Measurements from ENCODE around the gene ADAMTS14. TPM values are rescaled to one million over a fixed set of nuclear protein-coding genes. Genes with fewer than 3 reads are reported as not detected.

Gene ADAMTS14
- total and polyA plus RNA-seq, 12 donors, result under 0.01 to 1.2 (median 0.34) TPM; not detected in 3

- H3K4me1 ChIP-seq (replicated peaks in 1 of 2), result no peaks in the 10 kb centered on the region
- DNase-seq, result no peak
- intact Hi-C loops (cut with DNase I), result no loop called here
- TF ChIP-seq CTCF (IDR thresholded peaks at IDR 0.05) (no peak), POLR2A (IDR thresholded peaks at IDR 0.05) (no peak)
- no peaks in the 10 kb centered on the region for H3K9me3 ChIP-seq (replicated peaks in 1 of 3)
- 85 to 92% (median 89%) methylated on average over 5 of the region's 5 CpGs for WGBS, 4 donors
- no peaks in the 10 kb centered on the region for H3K36me3 ChIP-seq (replicated peaks in 1 of 2)
- H3K27ac ChIP-seq, result no peak overlapping the region
- H3K27me3 ChIP-seq, result no peaks in the 10 kb centered on the region
- H3K4me3 ChIP-seq, result no peak overlapping the region
These were observed 31.9 kb downstream of the ADAMTS14 start for GRCh38 chr10:70704211-70704610.

GRCh38 chr10:70705121-70705861 is 33.0 kb downstream of the ADAMTS14 start:
- H3K4me1 ChIP-seq (replicated peaks in 1 of 2), result no peaks in the 10 kb centered on the region
- DNase-seq, result no peak
- WGBS, 4 donors, result 90 to 93% (median 92%) methylated on average over 18 of the region's 18 CpGs
- no peak for TF ChIP-seq CTCF (IDR thresholded peaks at IDR 0.05)
- no peak for TF ChIP-seq POLR2A (IDR thresholded peaks at IDR 0.05)
- no peak overlapping the region for H3K27ac ChIP-seq
- intact Hi-C loops (cut with DNase I), result no loop called here
- no peaks in the 10 kb centered on the region for H3K36me3 ChIP-seq (replicated peaks in 1 of 2)
- H3K9me3 ChIP-seq (replicated peaks in 1 of 3), result no peaks in the 10 kb centered on the region
- no peaks in the 10 kb centered on the region for H3K27me3 ChIP-seq
- H3K4me3 ChIP-seq, result no peak overlapping the region

GRCh38 chr10:70711177-70711576 is 38.9 kb downstream of the ADAMTS14 start:
- Histone ChIP-seq H3K4me1 (replicated peaks in 1 of 2) (no peaks in the 10 kb centered on the region), H3K9me3 (replicated peaks in 1 of 3) (no peaks in the 10 kb centered on the region), H3K4me3 (no peak overlapping the region), H3K36me3 (replicated peaks in 1 of 2) (no peaks in the 10 kb centered on the region), H3K27me3 (no peaks in the 10 kb centered on the region), H3K27ac (no peak overlapping the region)
- TF ChIP-seq POLR2A (IDR thresholded peaks at IDR 0.05), result no peak
- no peak for TF ChIP-seq CTCF (IDR thresholded peaks at IDR 0.05)
- DNase-seq, result no peak
- intact Hi-C loops (cut with DNase I), result no loop called here
- WGBS, 4 donors, result 82 to 86% (median 84%) methylated on average over 7 of the region's 7 CpGs

- H3K36me3 ChIP-seq (replicated peaks in 1 of 2), result no peaks in the 10 kb centered on the region
- intact Hi-C loops (cut with DNase I), result no loop called here
- H3K27me3 ChIP-seq, result no peaks in the 10 kb centered on the region
- H3K9me3 ChIP-seq (replicated peaks in 1 of 3), result no peaks in the 10 kb centered on the region
- no peak overlapping the region for H3K27ac ChIP-seq
- no peak for DNase-seq
- TF ChIP-seq POLR2A (IDR thresholded peaks at IDR 0.05) (no peak), CTCF (IDR thresholded peaks at IDR 0.05) (no peak)
- no peaks in the 10 kb centered on the region for H3K4me1 ChIP-seq (replicated peaks in 1 of 2)
- WGBS, 4 donors, result 73 to 96% (median 91%) methylated on average over 5 to 7 of the region's 7 CpGs
- no peak overlapping the region for H3K4me3 ChIP-seq
These were observed 39.6 kb downstream of the ADAMTS14 start for GRCh38 chr10:70711911-70712310.

All from adrenal gland (tissue), 12 donors.